Smooth muscle cell (in vitro differentiated cells): Measurements from ENCODE around the gene CXorf49. TPM values are rescaled to one million over a fixed set of nuclear protein-coding genes. Genes with fewer than 3 reads are reported as not detected.

Experiments
- DNase-seq: peaks from one replicate; lab custom pipeline; 2025; ENCODE audit not compliant: unreplicated experiment; lab: John Stamatoyannopoulos, UW
- H2AFZ ChIP-seq: fragments of 200-600 bp; sonication (generic); 2 replicates; pipeline ENCODE4 v1.6.0; 2016; ENCODE audit warnings: antibody characterized with exemption, low read depth, mild to moderate bottlenecking
- H3F3A ChIP-seq: fragments of 200-600 bp; sonication (generic); 2 replicates; pipeline ENCODE4 v1.6.0; 2017; ENCODE audit warnings: antibody characterized with exemption, low read depth
- H3K27ac ChIP-seq: fragments of 200-600 bp; sonication (generic); 2 replicates; pipeline ENCODE4 v1.5.1; 2016; ENCODE audit warnings: low read depth, mild to moderate bottlenecking
- H3K27me3 ChIP-seq: fragments of 200-600 bp; sonication (generic); 2 replicates; pipeline ENCODE4 v1.6.1; 2016; ENCODE audit warnings: low read depth, mild to moderate bottlenecking
- H3K36me3 ChIP-seq: fragments of 200-600 bp; sonication (generic); 2 replicates; pipeline ENCODE4 v1.5.1; 2016; ENCODE audit warnings: low read depth
- H3K4me1 ChIP-seq: fragments of 200-600 bp; sonication (generic); 2 replicates; pipeline ENCODE4 v1.5.1; 2016; ENCODE audit warnings: low read depth
- H3K4me2 ChIP-seq: fragments of 200-600 bp; sonication (generic); 2 replicates; pipeline ENCODE4 v1.6.0; 2016; ENCODE audit warnings: mild to moderate bottlenecking
- H3K4me3 ChIP-seq: fragments of 200-600 bp; sonication (generic); 2 replicates; pipeline ENCODE4 v1.5.1; 2016; ENCODE audit warnings: mild to moderate bottlenecking
- H3K79me2 ChIP-seq: fragments of 200-600 bp; sonication (generic); 2 replicates; pipeline ENCODE4 v1.6.0; 2016; ENCODE audit warnings: low read depth, mild to moderate bottlenecking
- H3K9ac ChIP-seq: fragments of 200-600 bp; sonication (generic); 2 replicates; pipeline ENCODE4 v1.6.0; 2016; ENCODE audit warnings: low read depth
- H3K9me3 ChIP-seq: fragments of 200-600 bp; sonication (generic); replicated peaks from 2 replicates; pipeline ENCODE4 v1.5.1; 2016; ENCODE audit warnings: low read depth
- H4K20me1 ChIP-seq: fragments of 200-600 bp; sonication (generic); 2 replicates; pipeline ENCODE4 v1.6.0; 2016; ENCODE audit warnings: low read depth
- WGBS: methylation state at CpG from one replicate; pipeline ENCODE4 v1.1.7; 2016; ENCODE audit warnings: low lambda C conversion rate; 5-methylcytosine and 5-hydroxymethylcytosine counted together
- polyA plus RNA-seq: library from polyadenylated mRNA; unstranded; fragments of >200 nt; fragmentation: Nextera tagmentation; extraction: Ambion mirVana; gene quantifications from 2 replicates; pipeline ENCODE4 v1.2.1, GENCODE V29; 2016
- small RNA-seq: library from RNA; depleted of rRNA; stranded (forward); fragments of <200 nt; gene quantifications from one replicate; pipeline ENCODE3, GENCODE V24; 2014
- total RNA-seq: library from RNA; depleted of rRNA; stranded (reverse); fragments of >200 nt; gene quantifications from 2 replicates; pipeline ENCODE4 v1.2.3, GENCODE V29; 2014
- TF ChIP-seq, protein P1 (sequence below): fragments of 200-600 bp; sonication (generic); IDR thresholded peaks from 2 replicates; pipeline ENCODE4 v1.5.1; 2017; ENCODE audit warnings: borderline replicate concordance, mild to moderate bottlenecking, antibody characterized with exemption; ENCODE audit not compliant: insufficient read depth, poor library complexity, severe bottlenecking

Gene CXorf49
- total and polyA plus RNA-seq, 2 experiments from 2014 or later = 0.33 TPM; not detected in 1

DNA sequence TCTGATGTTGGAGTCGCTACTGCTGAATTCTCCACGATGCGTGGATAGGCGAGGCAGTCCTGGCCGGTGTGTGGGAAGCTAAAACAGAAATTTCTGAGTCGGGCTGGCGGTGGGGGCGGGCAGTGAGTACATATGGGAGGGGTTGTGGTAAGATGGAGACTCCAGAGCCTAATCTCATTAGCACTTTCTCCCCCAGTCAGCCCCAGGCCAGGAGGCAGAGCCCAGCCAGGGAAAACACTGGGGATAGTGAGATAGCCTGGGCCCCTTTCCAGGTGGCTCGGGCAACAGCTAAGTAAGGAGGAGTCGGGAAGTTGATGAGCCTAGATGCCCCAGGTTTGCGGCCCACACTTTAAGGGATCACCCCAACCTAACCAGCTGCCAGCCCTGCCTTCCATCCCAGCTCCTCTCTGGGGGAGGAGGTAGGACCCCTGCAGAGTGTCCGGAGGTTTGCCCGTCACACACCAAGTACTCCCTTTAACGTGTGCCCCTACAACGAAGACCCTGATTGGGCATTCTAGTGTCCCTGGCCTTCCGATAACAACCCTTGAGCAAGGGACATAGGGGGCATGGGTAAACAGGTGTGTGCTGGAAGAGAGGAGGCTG lies 53.1 kb downstream of the CXorf49 start:
- H3K9me3 ChIP-seq = no peaks in the 10 kb centered on the region
- H3K27ac ChIP-seq = no peak overlapping the region
- H2AFZ ChIP-seq = no peak overlapping the region
- 90% methylated on average over 16 of the region's 16 CpGs for WGBS
- TF ChIP-seq, protein P1, sequence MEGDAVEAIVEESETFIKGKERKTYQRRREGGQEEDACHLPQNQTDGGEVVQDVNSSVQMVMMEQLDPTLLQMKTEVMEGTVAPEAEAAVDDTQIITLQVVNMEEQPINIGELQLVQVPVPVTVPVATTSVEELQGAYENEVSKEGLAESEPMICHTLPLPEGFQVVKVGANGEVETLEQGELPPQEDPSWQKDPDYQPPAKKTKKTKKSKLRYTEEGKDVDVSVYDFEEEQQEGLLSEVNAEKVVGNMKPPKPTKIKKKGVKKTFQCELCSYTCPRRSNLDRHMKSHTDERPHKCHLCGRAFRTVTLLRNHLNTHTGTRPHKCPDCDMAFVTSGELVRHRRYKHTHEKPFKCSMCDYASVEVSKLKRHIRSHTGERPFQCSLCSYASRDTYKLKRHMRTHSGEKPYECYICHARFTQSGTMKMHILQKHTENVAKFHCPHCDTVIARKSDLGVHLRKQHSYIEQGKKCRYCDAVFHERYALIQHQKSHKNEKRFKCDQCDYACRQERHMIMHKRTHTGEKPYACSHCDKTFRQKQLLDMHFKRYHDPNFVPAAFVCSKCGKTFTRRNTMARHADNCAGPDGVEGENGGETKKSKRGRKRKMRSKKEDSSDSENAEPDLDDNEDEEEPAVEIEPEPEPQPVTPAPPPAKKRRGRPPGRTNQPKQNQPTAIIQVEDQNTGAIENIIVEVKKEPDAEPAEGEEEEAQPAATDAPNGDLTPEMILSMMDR = no peak
- H3K79me2 ChIP-seq = no peaks in the 10 kb centered on the region
- no peak overlapping the region for H3K9ac ChIP-seq
- H3K36me3 ChIP-seq = no peaks in the 10 kb centered on the region
- H3K27me3 ChIP-seq = no peaks in the 10 kb centered on the region
- no peak for DNase-seq
- no peak overlapping the region for H3K4me3 ChIP-seq
- H3F3A ChIP-seq = no peaks in the 10 kb centered on the region
- no peak overlapping the region for H3K4me2 ChIP-seq
- H3K4me1 ChIP-seq = no peaks in the 10 kb centered on the region
- H4K20me1 ChIP-seq = no peaks in the 10 kb centered on the region

Small RNA genes lying within 50 kb of the gene (small RNA-seq; reads per million reads assigned to genes)
- gene BX276092.4 (not detected), gene BX276092.6 (not detected), gene BX276092.8 (not detected)

Other genes starting within 250 kb of the CXorf49 start
- 67.4 and 79.3 TPM in 2 replicates for gene OGT, start 185.2 kb downstream of the CXorf49 start, total RNA-seq
- 13.2 and 22.5 TPM in 2 replicates for gene OGT, start 185.2 kb downstream of the CXorf49 start, polyA plus RNA-seq
- gene GCNA, start 139.8 kb downstream of the CXorf49 start, total RNA-seq = 0.94 and 2.6 TPM in 2 replicates
- 0.51 and 1.1 TPM in 2 replicates for gene GCNA, start 139.8 kb downstream of the CXorf49 start, polyA plus RNA-seq
- gene CXCR3, start 99.8 kb downstream of the CXorf49 start, total RNA-seq = not detected in 2 replicates
- gene CXCR3, start 99.8 kb downstream of the CXorf49 start, polyA plus RNA-seq = 0.53 and 0.61 TPM in 2 replicates
- gene CXorf49B, start 45.1 kb upstream of the CXorf49 start, total RNA-seq = not detected in 2 replicates
- gene CXorf49B, start 45.1 kb upstream of the CXorf49 start, polyA plus RNA-seq = 0.33 TPM in 1 of 2 replicates, not detected in the other
- 2.0 and 3.3 TPM in 2 replicates for gene NHSL2, start 192.6 kb upstream of the CXorf49 start, total RNA-seq
- 2.3 and 2.9 TPM in 2 replicates for gene NHSL2, start 192.6 kb upstream of the CXorf49 start, polyA plus RNA-seq